Measurements from ENCODE around the gene SLC6A19. TPM values are rescaled to one million over a fixed set of nuclear protein-coding genes. Genes with fewer than 3 reads are reported as not detected.

Gene SLC6A19
- total RNA-seq, 1 experiment from 2014 or later: 0.29 TPM

DNA sequence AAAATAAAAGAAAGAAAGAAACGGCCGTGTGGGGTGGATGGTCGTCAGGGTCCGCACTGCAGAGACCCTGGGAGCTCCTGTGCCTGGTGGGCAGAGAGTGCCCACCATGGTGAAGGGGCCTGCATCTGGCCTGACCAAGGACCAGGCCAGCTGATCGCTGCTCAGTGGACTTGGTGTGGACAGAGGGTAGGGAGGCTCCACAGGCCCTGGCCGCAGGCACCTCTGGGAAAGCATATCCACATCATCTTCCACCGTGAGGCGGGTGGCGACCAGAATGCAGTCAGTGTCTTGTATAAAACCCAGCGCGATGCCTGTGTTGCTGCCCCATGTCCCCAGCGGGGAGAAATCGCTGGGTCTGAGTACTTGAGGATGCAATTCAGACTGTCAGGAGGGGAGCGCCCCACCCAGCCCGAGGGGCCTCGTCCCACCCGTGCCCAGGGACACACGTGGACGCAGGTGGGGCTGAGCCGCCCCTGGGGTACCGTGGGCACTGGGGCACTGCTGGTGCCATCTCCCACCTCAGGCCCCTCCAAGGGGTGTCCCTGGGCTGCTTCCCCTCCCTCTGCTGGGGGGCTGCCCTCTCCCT is 27.8 kb upstream of the SLC6A19 start:
- TF ChIP-seq, protein P1, sequence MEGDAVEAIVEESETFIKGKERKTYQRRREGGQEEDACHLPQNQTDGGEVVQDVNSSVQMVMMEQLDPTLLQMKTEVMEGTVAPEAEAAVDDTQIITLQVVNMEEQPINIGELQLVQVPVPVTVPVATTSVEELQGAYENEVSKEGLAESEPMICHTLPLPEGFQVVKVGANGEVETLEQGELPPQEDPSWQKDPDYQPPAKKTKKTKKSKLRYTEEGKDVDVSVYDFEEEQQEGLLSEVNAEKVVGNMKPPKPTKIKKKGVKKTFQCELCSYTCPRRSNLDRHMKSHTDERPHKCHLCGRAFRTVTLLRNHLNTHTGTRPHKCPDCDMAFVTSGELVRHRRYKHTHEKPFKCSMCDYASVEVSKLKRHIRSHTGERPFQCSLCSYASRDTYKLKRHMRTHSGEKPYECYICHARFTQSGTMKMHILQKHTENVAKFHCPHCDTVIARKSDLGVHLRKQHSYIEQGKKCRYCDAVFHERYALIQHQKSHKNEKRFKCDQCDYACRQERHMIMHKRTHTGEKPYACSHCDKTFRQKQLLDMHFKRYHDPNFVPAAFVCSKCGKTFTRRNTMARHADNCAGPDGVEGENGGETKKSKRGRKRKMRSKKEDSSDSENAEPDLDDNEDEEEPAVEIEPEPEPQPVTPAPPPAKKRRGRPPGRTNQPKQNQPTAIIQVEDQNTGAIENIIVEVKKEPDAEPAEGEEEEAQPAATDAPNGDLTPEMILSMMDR (IDR thresholded peaks at IDR 0.05; ENCODE audit: insufficient read depth in 1 of 2, low read depth in 1 of 2, low read length in 1 of 2, severe bottlenecking in 1 of 2, unreplicated experiment in 1 of 2): no peak
- H3K27ac Mint-ChIP-seq (ENCODE audit: unreplicated experiment): no peak overlapping the region
- H3K4me1 ChIP-seq: peaks cover 9% of the 10 kb centered on the region
- H3K27me3 ChIP-seq (replicated peaks; ENCODE audit: control insufficient read depth, insufficient read depth, low read length): no peaks in the 10 kb centered on the region
- H3K4me3 Mint-ChIP-seq (ENCODE audit: unreplicated experiment): no peak overlapping the region
- H3K4me1 Mint-ChIP-seq (ENCODE audit: low read depth, unreplicated experiment): peaks cover 4% of the 10 kb centered on the region
- no peak for DNase-seq
- H3K4me3 ChIP-seq (ENCODE audit: low read depth, low read length): no peak overlapping the region
- intact Hi-C loops (cut with micrococcal nuclease; ENCODE audit: unreplicated experiment): no loop called here
- CTCF ChIA-PET: interaction anchor here (0.7 to 2.4 kb wide), 4 partner anchors 10 to 126 kb away, joined by 3 to 20 read pairs (median 4); no protein-coding TSS in a partner anchor
- H3K36me3 ChIP-seq (ENCODE audit: control insufficient read depth, insufficient read depth, low read length): no peaks in the 10 kb centered on the region
- BruUV-seq (replicated peaks): no TSS peak
- no peaks in the 10 kb centered on the region for H3K9me3 Mint-ChIP-seq (ENCODE audit: unreplicated experiment)
- POLR2A ChIA-PET: no interaction called here
- H3K27me3 Mint-ChIP-seq (ENCODE audit: insufficient read depth, unreplicated experiment): no peaks in the 10 kb centered on the region
- no peaks in the 10 kb centered on the region for H3K9me3 ChIP-seq
- H3K36me3 Mint-ChIP-seq (ENCODE audit: insufficient read depth, unreplicated experiment): no peaks in the 10 kb centered on the region

DNA sequence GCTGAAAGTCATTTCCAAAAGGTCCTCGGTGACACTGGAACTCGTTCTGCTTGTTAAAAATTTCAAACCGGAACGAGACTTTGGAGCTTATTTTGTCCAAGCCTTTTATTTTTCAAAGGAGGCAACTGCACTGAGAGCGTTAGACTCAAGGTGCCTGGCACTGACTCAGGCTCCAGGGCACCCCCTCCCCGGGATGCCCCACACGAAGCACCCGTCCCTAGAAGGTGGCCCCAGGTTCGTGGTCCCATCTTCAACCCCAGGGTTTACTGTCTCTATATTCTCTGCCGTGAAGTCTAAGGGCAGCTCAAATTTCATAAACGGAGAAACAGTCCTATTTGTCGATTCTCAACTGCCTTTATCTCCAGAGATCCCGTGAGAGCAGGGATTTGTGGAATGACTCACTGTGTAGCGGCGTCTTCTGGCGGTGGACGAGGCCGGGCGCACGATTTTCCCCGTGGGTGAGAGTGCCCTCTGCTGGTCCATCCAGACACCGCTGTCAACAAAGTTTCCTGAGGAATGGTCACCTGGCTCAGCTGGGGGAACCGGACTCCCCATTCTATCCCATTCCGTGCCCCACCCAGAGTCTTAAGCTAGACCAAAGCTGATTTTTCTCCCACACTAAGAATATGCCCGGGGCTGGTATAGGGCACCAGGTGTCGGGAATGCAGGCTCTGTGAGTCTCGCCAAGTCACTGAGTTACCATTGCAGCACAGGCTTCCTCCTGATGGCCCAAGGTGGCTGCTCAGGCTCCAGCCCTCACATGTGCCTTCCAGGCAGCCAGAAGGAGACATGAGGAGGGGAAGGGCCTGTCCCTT is 27.1 kb upstream of the SLC6A19 start:
- POLR2A ChIA-PET: no interaction called here
- Histone ChIP-seq H3K9me3 (no peaks in the 10 kb centered on the region), H3K4me3 (ENCODE audit: low read depth, low read length) (no peak overlapping the region), H3K4me1 (peaks cover 12% of the 10 kb centered on the region), H3K36me3 (ENCODE audit: control insufficient read depth, insufficient read depth, low read length) (no peaks in the 10 kb centered on the region), H3K27me3 (replicated peaks; ENCODE audit: control insufficient read depth, insufficient read depth, low read length) (no peaks in the 10 kb centered on the region)
- no peak overlapping the region for H3K27ac Mint-ChIP-seq (ENCODE audit: unreplicated experiment)
- DNase-seq: peak; percentile 64 to 73
- no peaks in the 10 kb centered on the region for H3K36me3 Mint-ChIP-seq (ENCODE audit: insufficient read depth, unreplicated experiment)
- no peak overlapping the region for H3K4me3 Mint-ChIP-seq (ENCODE audit: unreplicated experiment)
- BruUV-seq (replicated peaks): no TSS peak
- TF ChIP-seq, protein P1 (IDR thresholded peaks at IDR 0.05; ENCODE audit: insufficient read depth in 1 of 2, low read depth in 1 of 2, low read length in 1 of 2, severe bottlenecking in 1 of 2, unreplicated experiment in 1 of 2): peak; percentile 46 to 64
- no peaks in the 10 kb centered on the region for H3K9me3 Mint-ChIP-seq (ENCODE audit: unreplicated experiment)
- H3K27me3 Mint-ChIP-seq (ENCODE audit: insufficient read depth, unreplicated experiment): no peaks in the 10 kb centered on the region
- intact Hi-C loops (cut with micrococcal nuclease; ENCODE audit: unreplicated experiment): no loop called here
- peaks cover 8% of the 10 kb centered on the region for H3K4me1 Mint-ChIP-seq (ENCODE audit: low read depth, unreplicated experiment)
- CTCF ChIA-PET: interaction anchor here (0.6 to 2.4 kb wide), 3 partner anchors 9 to 226 kb away, joined by 3 to 20 read pairs (median 5); no protein-coding TSS in a partner anchor

DNA sequence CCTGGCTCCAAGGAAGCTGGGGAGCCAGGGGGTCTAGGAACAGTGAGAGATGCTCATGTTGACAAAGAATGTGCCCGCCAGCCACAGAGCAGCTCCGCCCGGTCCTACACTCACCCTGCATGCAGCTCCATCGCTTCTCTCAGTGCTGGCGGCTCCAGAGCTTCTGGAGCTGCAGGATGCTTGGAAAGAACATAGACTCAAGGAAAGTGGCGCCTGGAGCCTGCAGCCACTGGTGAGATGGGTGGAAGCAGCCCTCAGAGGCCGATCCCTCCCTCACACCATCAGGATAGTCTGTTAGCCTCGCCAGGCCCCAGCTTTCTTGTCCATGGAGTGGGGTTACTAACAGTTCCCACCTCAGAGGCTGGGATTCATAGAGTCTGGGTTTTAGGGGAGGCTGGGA is 26.4 kb upstream of the SLC6A19 start:
- Mint-ChIP-seq H3K27me3 (ENCODE audit: insufficient read depth, unreplicated experiment) (no peaks in the 10 kb centered on the region), H3K4me3 (ENCODE audit: unreplicated experiment) (no peak overlapping the region), H3K27ac (ENCODE audit: unreplicated experiment) (no peak overlapping the region), H3K4me1 (ENCODE audit: low read depth, unreplicated experiment) (peaks cover 8% of the 10 kb centered on the region), H3K36me3 (ENCODE audit: insufficient read depth, unreplicated experiment) (no peaks in the 10 kb centered on the region), H3K9me3 (ENCODE audit: unreplicated experiment) (no peaks in the 10 kb centered on the region)
- POLR2A ChIA-PET: no interaction called here
- H3K4me1 ChIP-seq: peaks cover 12% of the 10 kb centered on the region
- CTCF ChIA-PET: interaction anchor here (0.6 to 1.3 kb wide), 2 partner anchors 8 to 227 kb away, joined by 3 to 5 read pairs; no protein-coding TSS in a partner anchor
- H3K27me3 ChIP-seq (replicated peaks; ENCODE audit: control insufficient read depth, insufficient read depth, low read length): no peaks in the 10 kb centered on the region
- no TSS peak for BruUV-seq (replicated peaks)
- DNase-seq: no peak
- no peaks in the 10 kb centered on the region for H3K36me3 ChIP-seq (ENCODE audit: control insufficient read depth, insufficient read depth, low read length)
- intact Hi-C loops (cut with micrococcal nuclease; ENCODE audit: unreplicated experiment): no loop called here
- no peak overlapping the region for H3K4me3 ChIP-seq (ENCODE audit: low read depth, low read length)
- H3K9me3 ChIP-seq: no peaks in the 10 kb centered on the region
- TF ChIP-seq, protein P1 (IDR thresholded peaks at IDR 0.05; ENCODE audit: insufficient read depth in 1 of 2, low read depth in 1 of 2, low read length in 1 of 2, severe bottlenecking in 1 of 2, unreplicated experiment in 1 of 2): no peak

All from Caco-2 (cell line).